HCT116 (cell line): ENCODE results near the gene C17orf58. TPM values are rescaled to one million over a fixed set of nuclear protein-coding genes. Genes with fewer than 3 reads are reported as not detected.
A peak's percentile ranks its signal among the peaks of the same experiment; 100 is the strongest.
"Not testable (repeated sequence)": the region's sequence is repeated elsewhere in the genome, so short reads cannot be mapped to it uniquely, and the experiment has no call there.

ENCODE experiments used
- ATAC-seq: fragments of 200-7000 bp; cut with Tn5 transposase; 2 replicates; pipeline ENCODE4 v1.9.1; 2020; ENCODE audit warnings: mild to moderate bottlenecking, moderate library complexity
- BruUV-seq: library from RNA; stranded (reverse); fragments of 400-500 nt; replicated peaks from 2 replicates; lab custom pipeline; 2021; lab: Mats Ljungman, UMichigan
- CTCF ChIA-PET: fragments of 300-600 bp; sonication (Branson Sonifier 250); formaldehyde crosslinking; loops from one replicate; lab custom pipeline; 2021; ENCODE audit warnings: antibody characterized with exemption; lab: Charles Lee
- POLR2A ChIA-PET: fragments of 300-600, 350-600 bp; sonication (Branson Sonifier 250); formaldehyde crosslinking; loops from one replicate; lab custom pipeline; 2021; ENCODE audit warnings: antibody characterized with exemption; lab: Charles Lee
- RAD21 ChIA-PET, 2 experiments: fragments of 300-600 bp; sonication (Branson Sonifier 250); formaldehyde crosslinking; loops; one replicate each; lab custom pipeline; 2023; ENCODE audit warnings: low total read pairs in 2 of 2; ENCODE audit not compliant: uncharacterized antibody in 2 of 2, unreplicated experiment in 2 of 2, low non-redundant PET in 1 of 2; lab: Charles Lee
- DNase-seq: peaks from one replicate; pipeline ENCODE4 v3.0.0-alpha.2; 2010; ENCODE audit warnings: low read depth, low spot score
- H2AFZ ChIP-seq: fragments of 200-600 bp; shearing (Covaris generic), sonication (generic); 2 replicates; pipeline ENCODE4 v1.6.1; 2017; ENCODE audit warnings: low read depth, mixed run types, mixed read lengths, antibody characterized with exemption, low read length; ENCODE audit not compliant: poor library complexity, severe bottlenecking
- H3K27ac ChIP-seq: 2 replicates; pipeline ENCODE4 v1.5.1; 2012; ENCODE audit warnings: low read depth, low read length
- H3K27me3 ChIP-seq: fragments of 200-600 bp; sonication (generic); 2 replicates; pipeline ENCODE4 v1.6.1; 2016; ENCODE audit warnings: mixed run types, low read length, mixed read lengths; ENCODE audit not compliant: insufficient read depth
- H3K36me3 ChIP-seq, 2 experiments: fragments of 200-500 bp in 1 of 2; fragments of 200-600 bp in 1 of 2; sonication (Bioruptor generic) in 1 of 2; sonication (generic) in 1 of 2; 2 replicates each; pipeline versions ENCODE4 v1.5.1 to v1.6.1; 2014 to 2016; ENCODE audit warnings: low read length in 2 of 2, inconsistent platforms in 1 of 2, mixed read lengths in 1 of 2, mixed run types in 1 of 2; ENCODE audit not compliant: insufficient read depth in 2 of 2, control insufficient read depth in 1 of 2
- H3K4me1 ChIP-seq, 2 experiments: fragments of 200-600 bp in 1 of 2; sonication (generic) in 1 of 2; 2 replicates each; pipeline versions ENCODE4 v1.5.1 to v1.6.1; 2012 to 2017; ENCODE audit warnings: low read length in 2 of 2, inconsistent platforms in 1 of 2, mild to moderate bottlenecking in 1 of 2, mixed read lengths in 1 of 2, mixed run types in 1 of 2, moderate library complexity in 1 of 2; ENCODE audit not compliant: insufficient read depth in 2 of 2, control insufficient read depth in 1 of 2
- H3K4me2 ChIP-seq: fragments of 200-600 bp; sonication (generic); 2 replicates; pipeline ENCODE4 v1.6.1; 2017; ENCODE audit warnings: mixed run types, low read length, mixed read lengths
- H3K4me3 ChIP-seq, 2 experiments: fragments of 200-600 bp in 1 of 2; sonication (generic) in 1 of 2; replicated peaks in 1 of 2; 2 replicates each; pipeline ENCODE4 v1.5.1; 2011 to 2016; ENCODE audit warnings: low read length in 2 of 2, control low read depth in 1 of 2, low read depth in 1 of 2, mild to moderate bottlenecking in 1 of 2, mixed read lengths in 1 of 2, mixed run types in 1 of 2
- H3K79me2 ChIP-seq: fragments of 200-600 bp; sonication (generic); 2 replicates; pipeline ENCODE4 v1.6.1; 2017; ENCODE audit warnings: mild to moderate bottlenecking, mixed run types, low read length, moderate library complexity, mixed read lengths; ENCODE audit not compliant: insufficient read depth
- H3K9ac ChIP-seq: fragments of 200-600 bp; sonication (generic); 2 replicates; pipeline ENCODE4 v1.6.1; 2016; ENCODE audit warnings: low read length, mixed read lengths
- H3K9me2 ChIP-seq: fragments of 200-600 bp; sonication (generic), shearing (Covaris generic); 2 replicates; pipeline ENCODE4 v1.6.1; 2017; ENCODE audit warnings: mixed run types, mild to moderate bottlenecking, moderate library complexity; ENCODE audit not compliant: insufficient read depth
- H3K9me3 ChIP-seq, 2 experiments: fragments of 200-500 bp in 1 of 2; fragments of 200-600 bp in 1 of 2; sonication (Bioruptor generic) in 1 of 2; sonication (generic) in 1 of 2; 2 replicates each; pipeline ENCODE4 v1.6.1; 2014 to 2017; ENCODE audit warnings: low read length in 2 of 2, mixed read lengths in 2 of 2, inconsistent platforms in 1 of 2, low read depth in 1 of 2, mild to moderate bottlenecking in 1 of 2, mixed run types in 1 of 2, moderate library complexity in 1 of 2; ENCODE audit not compliant: control insufficient read depth in 1 of 2, insufficient read depth in 1 of 2
- H4K20me1 ChIP-seq: fragments of 200-600 bp; sonication (generic), shearing (Covaris generic); 2 replicates; pipeline ENCODE4 v1.6.1; 2017; ENCODE audit warnings: mixed run types, mild to moderate bottlenecking, moderate library complexity; ENCODE audit not compliant: insufficient read depth
- CBX3 ChIP-seq: IDR thresholded peaks from 2 replicates; pipeline ENCODE4 v1.6.1; 2012; ENCODE audit warnings: low read depth
- CTCF ChIP-seq, 3 experiments: fragments of 200-600 bp in 1 of 3; sonication (generic) in 1 of 3; IDR thresholded peaks in 2 of 3; conservative IDR thresholded peaks in 1 of 3; 2 replicates each; pipeline ENCODE4 v1.5.1; 2012 to 2017; ENCODE audit warnings: low read depth in 2 of 3, low read length in 2 of 3, antibody characterized with exemption in 1 of 3, borderline replicate concordance in 1 of 3, control low read depth in 1 of 3, mild to moderate bottlenecking in 1 of 3, mixed read lengths in 1 of 3, mixed run types in 1 of 3, moderate library complexity in 1 of 3; ENCODE audit not compliant: insufficient read depth in 1 of 3
- FOSL1 ChIP-seq: IDR thresholded peaks from 2 replicates; pipeline ENCODE4 v1.6.1; 2012; ENCODE audit warnings: low read depth
- JUND ChIP-seq: IDR thresholded peaks from 2 replicates; pipeline ENCODE4 v1.6.1; 2012
- RAD21 ChIP-seq: IDR thresholded peaks from 2 replicates; pipeline ENCODE4 v1.6.1; 2012; ENCODE audit warnings: low read depth, mild to moderate bottlenecking
- intact Hi-C: fragments of 100-400 bp; cut with micrococcal nuclease; formaldehyde crosslinking; loops from 2 replicates; pipeline ENCODE4 v1.10.0; 2022
- total RNA-seq: library from RNA; stranded (reverse); gene quantifications from one replicate; pipeline ENCODE4 v1.2.1, GENCODE V29; 2021; ENCODE audit not compliant: unreplicated experiment

C17orf58 gene
- total RNA-seq, 1 experiment from 2014 or later, result 38.1 TPM

DNA sequence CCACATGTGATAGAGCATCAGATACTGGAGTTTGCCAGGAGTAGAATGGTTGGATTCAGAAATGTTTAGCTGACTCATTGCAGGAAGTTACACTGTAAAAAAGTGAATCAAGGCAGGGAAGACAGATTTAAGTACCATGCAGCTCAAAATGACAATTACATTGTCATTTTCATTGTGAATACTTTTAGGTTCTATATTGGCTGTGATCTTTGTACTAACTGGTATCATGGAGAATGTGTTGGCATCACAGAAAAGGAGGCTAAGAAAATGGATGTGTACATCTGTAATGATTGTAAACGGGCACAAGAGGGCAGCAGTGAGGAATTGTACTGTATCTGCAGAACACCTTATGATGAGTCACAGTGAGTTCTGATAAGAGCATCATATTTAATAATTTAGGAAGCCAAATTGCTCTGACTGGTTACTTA lies 33.1 kb downstream of the C17orf58 start:
- CTCF ChIA-PET, H3K9me3 ChIP-seq, RAD21 ChIA-PET, H3K9ac ChIP-seq, H3K9me2 ChIP-seq, H3K4me2 ChIP-seq, H3K4me3 ChIP-seq, H2AFZ ChIP-seq, H4K20me1 ChIP-seq, H3K79me2 ChIP-seq, BruUV-seq, H3K27me3 ChIP-seq, H3K4me1 ChIP-seq, POLR2A ChIA-PET: not testable (repeated sequence)
- Histone ChIP-seq H3K27ac (peak overlapping the region; percentile 12; the same call in 1 of the 2 replicates), H3K36me3 (peaks cover 16 to 18% of the 10 kb centered on the region in 2 experiments; a peak in 2 of 4 replicates)
- TF ChIP-seq RAD21 (peak; percentile 63), JUND (peak; percentile 43), CBX3 (0 out of 2 replicates have a peak, but pooled peaks have one; percentile 14), CTCF (IDR thresholded peaks at IDR 0.05 in 2 of 3, conservative IDR thresholded peaks at IDR 0.05 in 1 of 3; ENCODE audit: borderline replicate concordance in 1 of 3, insufficient read depth in 1 of 3, low read depth in 2 of 3, low read length in 2 of 3) (peak; percentile 59 to 70 (median 61); a peak in 5 of 6 replicates), FOSL1 (peak; percentile 30; the same call in 1 of the 2 replicates)
- peak; percentile 93 for ATAC-seq
- DNase-seq, result peak; percentile 59
- intact Hi-C loops, result loop anchor here (1.0 to 10.0 kb wide), 2 partner anchors 500 to 802 kb away; no protein-coding TSS in a partner anchor

DNA sequence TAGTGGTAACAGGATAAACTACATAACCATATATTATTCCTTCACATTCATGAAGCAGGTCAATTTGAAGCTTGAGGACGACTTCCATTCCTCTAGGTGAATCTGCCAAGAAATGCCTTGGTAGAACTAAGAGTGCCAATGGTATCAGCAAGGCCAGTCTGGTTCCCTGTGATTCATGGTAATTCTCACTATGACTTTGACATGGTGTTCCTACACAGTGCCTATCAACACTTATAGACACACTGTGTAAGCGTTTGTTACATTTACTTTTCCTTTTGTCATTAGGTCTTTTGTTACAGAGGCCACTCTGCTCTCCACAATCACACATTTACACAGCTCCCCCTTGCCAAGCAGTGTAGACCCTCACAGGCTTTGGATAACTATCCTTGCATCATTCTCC lies 34.1 kb downstream of the C17orf58 start:
- H2AFZ ChIP-seq, H3K4me2 ChIP-seq, POLR2A ChIA-PET, H3K27me3 ChIP-seq, ATAC-seq, H3K9me2 ChIP-seq, H4K20me1 ChIP-seq, H3K79me2 ChIP-seq, H3K9me3 ChIP-seq, H3K4me3 ChIP-seq, H3K9ac ChIP-seq, BruUV-seq, H3K4me1 ChIP-seq, H3K27ac ChIP-seq, RAD21 ChIA-PET, DNase-seq: not testable (repeated sequence)
- peaks cover 16 to 18% of the 10 kb centered on the region in 2 experiments; a peak in 2 of 4 replicates for H3K36me3 ChIP-seq
- intact Hi-C loops, result loop anchor here (10.0 kb wide), 1 partner anchor 803 kb away; no protein-coding TSS in a partner anchor
- CTCF ChIA-PET, result interaction anchor here (0.9 kb wide), 1 partner anchor 20 kb away, joined by 3 read pairs; no protein-coding TSS in a partner anchor

DNA sequence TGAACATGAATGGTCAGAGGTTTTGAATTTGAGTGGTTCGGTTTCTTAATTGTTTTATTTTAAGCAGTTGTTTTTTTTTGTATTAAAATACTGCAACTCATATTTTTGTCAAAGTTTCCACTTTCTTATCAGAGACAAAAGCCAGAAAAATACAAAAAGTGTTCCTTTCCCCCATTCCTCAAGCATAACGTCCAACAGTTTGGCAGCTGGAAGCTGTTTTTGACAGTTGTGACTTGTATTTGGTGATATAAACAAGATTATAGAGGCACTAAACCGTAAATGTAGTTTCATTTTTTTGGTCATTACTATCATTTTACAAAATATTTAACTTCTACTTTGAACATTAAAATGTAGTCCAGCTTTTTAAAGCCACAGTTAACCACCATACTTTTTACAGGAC lies 36.0 kb downstream of the C17orf58 start:
- ATAC-seq, H3K4me1 ChIP-seq, H3K9me3 ChIP-seq, BruUV-seq, POLR2A ChIA-PET, H3K9ac ChIP-seq, H4K20me1 ChIP-seq, RAD21 ChIA-PET, DNase-seq, H3K4me2 ChIP-seq, H2AFZ ChIP-seq, H3K79me2 ChIP-seq, H3K9me2 ChIP-seq, H3K27ac ChIP-seq, H3K4me3 ChIP-seq, H3K27me3 ChIP-seq: not testable (repeated sequence)
- intact Hi-C loops, result loop anchor here (10.0 kb wide), 1 partner anchor 805 kb away; no protein-coding TSS in a partner anchor
- H3K36me3 ChIP-seq, result peaks cover 7 to 14% of the 10 kb centered on the region in 2 experiments; a peak in 2 of 4 replicates
- CTCF ChIA-PET, result interaction anchor here (1.5 to 3.3 kb wide), 2 partner anchors 17 to 502 kb away, joined by 4 to 20 read pairs; no protein-coding TSS in a partner anchor
